ENCODE data around the gene ITGA8.
A peak's percentile ranks its signal among the peaks of the same experiment; 100 is the strongest.
"Not testable (repeated sequence)": the region's sequence is repeated elsewhere in the genome, so short reads cannot be mapped to it uniquely, and the experiment has no call there.

The ITGA8 gene

GRCh38 chr10:15609246-15609645 lies 110.5 kb downstream of the ITGA8 start:
- DNase-seq (ENCODE audit: low read depth) = peak; percentile 91

DNA sequence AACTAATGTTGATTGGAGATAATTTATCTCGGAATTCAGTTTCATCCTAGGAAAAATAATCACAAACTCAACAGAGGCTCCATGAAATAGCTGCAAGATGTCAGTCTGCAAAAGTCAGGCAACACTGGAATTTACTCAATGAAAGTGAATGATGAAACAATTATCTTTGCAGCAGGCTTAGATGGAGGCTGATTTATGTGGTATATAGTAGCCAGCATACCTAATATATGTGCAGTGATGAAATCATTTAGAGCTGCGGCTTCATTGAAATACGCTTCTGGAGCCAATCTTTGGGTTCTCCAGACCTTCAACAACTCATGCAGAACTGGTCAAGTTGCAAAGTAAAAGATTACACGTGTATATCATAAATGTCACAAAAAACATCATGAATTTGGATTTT lies 113.3 kb downstream of the ITGA8 start:
- DNase-seq (ENCODE audit: low read depth) = no peak

- DNase-seq (ENCODE audit: low read depth) = peak; percentile 66
These were observed 113.9 kb downstream of the ITGA8 start for GRCh38 chr10:15605740-15606369.

DNA sequence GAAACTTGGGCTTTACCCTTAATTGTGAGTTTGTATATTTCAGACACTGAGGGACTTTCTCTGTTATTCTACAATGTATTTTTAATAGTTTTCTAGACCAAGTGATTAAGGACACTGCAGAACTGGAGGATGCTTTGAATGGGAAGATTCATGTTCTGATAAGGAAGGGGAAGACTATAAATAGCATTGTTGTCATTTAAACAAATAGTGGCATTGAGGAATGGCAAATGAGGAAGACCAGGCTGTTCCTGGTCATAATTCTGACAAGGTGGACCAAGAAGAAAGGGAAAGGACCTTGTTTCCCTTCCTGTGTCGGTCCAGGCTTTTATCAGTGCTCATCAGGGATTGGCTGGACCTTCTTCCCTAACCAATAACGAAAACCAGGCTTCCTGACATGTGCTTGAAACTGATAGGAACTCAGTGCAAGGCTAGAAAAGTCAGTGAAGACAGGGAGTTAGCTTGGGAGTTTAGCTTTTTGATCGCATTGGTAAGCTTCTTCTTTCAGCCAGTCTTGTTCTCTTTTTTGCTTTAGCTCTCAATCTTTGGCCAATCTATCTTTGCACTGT lies 116.2 kb downstream of the ITGA8 start:
- peak; percentile 55 for DNase-seq (ENCODE audit: low read depth)

DNA sequence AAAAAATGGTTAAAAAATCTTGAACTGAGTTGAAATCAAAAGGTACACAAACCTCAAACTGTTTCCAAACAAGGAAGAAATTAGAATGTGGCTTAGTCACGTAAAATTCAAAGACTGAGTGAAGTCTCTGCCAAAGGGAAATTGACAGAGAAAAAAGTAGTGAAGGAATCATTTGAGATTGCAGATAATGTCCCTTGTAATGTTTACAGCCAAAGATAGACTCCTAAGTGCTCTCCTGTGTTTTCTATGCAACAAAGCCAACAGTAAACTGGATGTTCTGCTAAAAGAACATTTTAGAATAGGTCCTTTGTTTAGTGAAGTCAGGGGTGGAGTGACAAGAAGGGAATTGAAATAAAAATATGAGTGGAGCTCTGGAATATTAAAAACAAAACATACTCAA lies 117.9 kb downstream of the ITGA8 start:
- DNase-seq (ENCODE audit: low read depth) = no peak

GRCh38 chr10:15595260-15595659 lies 124.5 kb downstream of the ITGA8 start:
- DNase-seq (ENCODE audit: low read depth) = peak; percentile 33

DNA sequence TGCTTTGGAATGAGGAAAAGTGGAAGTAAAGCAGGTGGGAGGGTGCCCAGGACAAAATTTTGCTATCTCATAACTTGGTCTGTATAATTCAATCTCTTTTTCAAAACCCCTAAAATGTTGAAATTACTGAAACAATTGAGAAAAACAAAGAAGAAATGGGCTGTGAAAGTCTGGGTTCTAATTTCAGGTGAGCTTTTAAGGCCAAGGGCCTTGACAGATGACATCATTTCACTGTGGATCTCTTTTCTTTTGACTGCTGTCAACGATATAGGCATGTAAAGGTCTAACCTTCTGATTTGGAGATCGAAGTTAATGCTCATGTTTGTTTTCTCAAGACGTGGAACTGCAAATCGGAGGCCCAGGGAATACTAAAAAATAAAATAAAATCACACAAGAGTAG lies 127.8 kb downstream of the ITGA8 start:
- DNase-seq (ENCODE audit: low read depth) = no peak

GRCh38 chr10:15591431-15591830 lies 128.3 kb downstream of the ITGA8 start:
- DNase-seq (ENCODE audit: low read depth) = no peak

GRCh38 chr10:15588635-15589508 lies 130.8 kb downstream of the ITGA8 start:
- peak; percentile 63 for DNase-seq (ENCODE audit: low read depth)

GRCh38 chr10:15588151-15588550 lies 131.6 kb downstream of the ITGA8 start:
- no peak for DNase-seq (ENCODE audit: low read depth)

GRCh38 chr10:15587271-15587670 lies 132.5 kb downstream of the ITGA8 start:
- no peak for DNase-seq (ENCODE audit: low read depth)

- DNase-seq (ENCODE audit: low read depth) = peak; percentile 74
These were observed 134.4 kb downstream of the ITGA8 start for GRCh38 chr10:15585303-15585715.

DNA sequence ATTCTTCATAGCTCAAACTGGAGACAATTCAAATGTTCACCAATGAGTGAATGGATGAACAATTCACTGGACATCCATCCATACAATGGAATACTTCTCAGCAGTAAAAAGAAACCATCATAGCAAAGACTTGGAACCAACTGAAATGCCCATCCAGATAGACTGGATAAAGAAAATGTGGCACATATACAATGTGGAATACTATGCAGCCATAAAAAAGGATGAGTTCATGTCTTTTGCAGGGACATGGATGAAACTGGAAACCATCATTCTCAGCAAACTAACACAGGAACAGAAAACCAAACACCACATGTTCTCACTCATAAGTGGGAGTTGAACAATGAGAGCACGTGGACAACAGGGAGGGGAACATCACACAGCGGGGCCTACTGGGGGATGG lies 136.8 kb downstream of the ITGA8 start:
- DNase-seq (ENCODE audit: low read depth) = not testable (repeated sequence)

DNA sequence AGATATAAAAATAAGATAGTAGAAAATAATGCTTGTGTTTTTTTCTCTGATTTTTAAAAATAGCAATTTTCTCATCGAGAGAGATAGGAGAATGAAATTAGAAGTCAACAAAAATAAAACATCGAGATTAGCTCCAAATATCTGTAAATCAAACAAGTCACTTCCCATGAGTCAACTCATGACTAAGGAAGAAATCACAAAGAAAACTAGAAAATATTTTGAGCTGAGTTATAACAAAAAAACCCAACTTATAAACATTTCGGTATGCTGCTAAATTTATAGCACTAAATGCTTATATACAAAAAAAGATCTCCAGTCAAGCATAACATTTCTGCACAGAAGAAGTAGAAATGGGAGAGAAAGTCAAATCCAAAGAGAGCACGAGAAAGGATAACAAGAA lies 140.1 kb downstream of the ITGA8 start:
- DNase-seq (ENCODE audit: low read depth) = peak; percentile 76

GRCh38 chr10:15572531-15573045 lies 147.1 kb downstream of the ITGA8 start:
- no peak for DNase-seq (ENCODE audit: low read depth)

GRCh38 chr10:15571575-15571974 lies 148.1 kb downstream of the ITGA8 start:
- peak; percentile 83 for DNase-seq (ENCODE audit: low read depth)

GRCh38 chr10:15570738-15571339 lies 148.9 kb downstream of the ITGA8 start:
- no peak for DNase-seq (ENCODE audit: low read depth)

- no peak for DNase-seq (ENCODE audit: low read depth)
These were observed 151.8 kb downstream of the ITGA8 start for GRCh38 chr10:15567952-15568351.

DNA sequence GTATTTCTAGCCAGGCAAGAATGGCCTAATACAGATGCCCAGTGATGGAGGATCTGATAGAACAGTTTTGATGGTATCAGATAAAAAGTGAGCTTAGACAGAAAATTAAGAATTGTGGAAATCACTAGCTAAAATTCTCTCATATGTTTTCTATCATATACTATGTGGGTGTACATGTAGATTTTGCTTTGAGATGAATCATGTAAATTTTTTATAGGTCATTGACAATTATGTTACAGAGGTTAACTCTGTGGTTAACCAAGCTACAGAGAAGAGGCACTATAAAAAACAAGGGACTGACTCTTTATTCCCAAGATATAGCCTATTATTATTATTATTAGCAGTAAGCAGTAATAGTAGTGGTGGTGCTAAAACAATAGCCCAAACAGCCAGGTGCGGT lies 156.5 kb downstream of the ITGA8 start:
- DNase-seq (ENCODE audit: low read depth) = peak; percentile 59

DNA sequence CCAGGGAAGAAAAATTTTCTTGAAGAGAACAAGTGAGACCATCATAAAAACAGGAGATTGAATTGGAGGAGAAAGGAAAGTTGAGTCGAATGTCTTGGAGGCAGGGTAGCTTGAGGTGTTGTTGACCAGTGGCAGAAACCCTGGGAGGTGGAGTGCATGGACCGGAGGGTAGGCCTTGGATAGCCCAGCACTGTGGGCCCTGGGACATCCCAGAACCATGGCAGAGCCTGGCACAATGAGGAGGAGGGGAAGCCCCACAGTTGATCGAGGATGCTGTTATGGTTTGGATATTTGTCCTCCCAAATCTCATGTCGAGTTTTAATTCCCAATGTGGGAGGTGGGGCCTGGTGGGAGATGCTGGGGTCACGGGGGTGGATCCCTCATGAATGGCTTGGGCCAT lies 157.1 kb downstream of the ITGA8 start:
- no peak for DNase-seq (ENCODE audit: low read depth)

- no peak for DNase-seq (ENCODE audit: low read depth)
These were observed 157.6 kb downstream of the ITGA8 start for GRCh38 chr10:15562116-15562515.

DNA sequence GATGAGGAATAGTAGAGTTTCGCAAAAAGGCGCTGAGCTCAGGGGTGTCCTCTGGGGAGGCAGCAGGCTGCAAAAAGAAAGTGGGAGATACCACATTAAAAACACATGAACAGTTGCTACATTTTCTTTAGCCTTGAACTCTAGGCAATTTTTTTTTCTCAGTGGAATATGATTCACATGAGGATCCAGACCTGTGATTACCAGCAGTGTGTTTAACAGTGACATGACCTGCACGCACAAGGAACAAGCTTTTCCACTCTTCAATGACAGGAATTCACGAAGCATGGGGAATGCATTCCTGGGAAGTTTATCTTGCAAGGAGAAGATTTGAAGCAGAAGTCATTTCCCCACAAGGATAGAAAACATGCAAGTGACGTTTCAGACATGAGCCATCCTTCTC lies 161.6 kb downstream of the ITGA8 start:
- peak; percentile 97 for DNase-seq (ENCODE audit: low read depth)

DNA sequence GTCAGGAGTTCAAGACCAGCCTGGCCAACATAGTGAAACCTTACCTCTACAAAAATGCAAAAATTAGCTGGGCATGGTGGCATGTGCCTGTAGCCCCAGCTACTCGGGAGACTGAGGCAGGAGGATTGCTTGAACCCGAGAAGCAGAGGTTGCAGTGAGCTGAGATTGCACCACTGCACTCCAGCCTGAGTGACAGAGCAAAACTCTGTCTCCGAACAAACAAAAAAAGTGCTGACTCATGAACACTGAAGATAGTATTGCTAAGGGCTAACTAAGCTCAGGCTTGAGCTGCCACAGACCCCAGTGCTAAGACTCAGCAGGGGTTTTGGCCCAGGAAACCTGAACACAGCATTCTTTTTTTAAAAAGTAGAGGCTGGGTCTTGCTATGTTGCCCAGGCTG lies 162.6 kb downstream of the ITGA8 start:
- not testable (repeated sequence) for DNase-seq (ENCODE audit: low read depth)

Data from EH (cell line).